OCI-LY3 (cell line): ENCODE results near the gene CCDC150.
"Not testable (repeated sequence)": the region's sequence is repeated elsewhere in the genome, so short reads cannot be mapped to it uniquely, and the experiment has no call there.

Experiments
- H2AFZ ChIP-seq: fragments of 200-600, 300-600 bp; shearing (Covaris generic); 2 replicates; pipeline ENCODE4 v1.6.0; 2014; ENCODE audit warnings: antibody characterized with exemption, low read depth, low read length
- H3K27ac ChIP-seq: fragments of 200-600, 300-600 bp; sonication (generic); 2 replicates; pipeline ENCODE4 v1.5.1; 2014; ENCODE audit warnings: mild to moderate bottlenecking, low read length, moderate library complexity, mixed read lengths
- H3K27me3 ChIP-seq: fragments of 200-600, 300-600 bp; sonication (generic); 2 replicates; pipeline ENCODE4 v1.6.1; 2014; ENCODE audit warnings: low read depth, low read length, mixed read lengths
- H3K36me3 ChIP-seq: fragments of 200-600, 300-600 bp; sonication (generic); replicated peaks from 2 replicates; pipeline ENCODE3; 2014; ENCODE audit warnings: low read depth, low read length, mixed read lengths
- H3K4me1 ChIP-seq: fragments of 300-600, 200-600 bp; sonication (generic); 2 replicates; pipeline ENCODE4 v1.6.1; 2014; ENCODE audit warnings: low read length, mixed read lengths
- H3K4me2 ChIP-seq: fragments of 200-600, 300-600 bp; sonication (generic); 2 replicates; pipeline ENCODE4 v1.6.1; 2014; ENCODE audit warnings: low read length, mixed read lengths
- H3K4me3 ChIP-seq: fragments of 300-600, 200-600 bp; sonication (generic); 2 replicates; pipeline ENCODE4 v1.5.1; 2014; ENCODE audit warnings: antibody characterized with exemption, mild to moderate bottlenecking, low read length, moderate library complexity
- H3K79me2 ChIP-seq: fragments of 300-600, 200-600 bp; shearing (Covaris generic); 2 replicates; pipeline ENCODE4 v1.6.1; 2014; ENCODE audit warnings: mild to moderate bottlenecking, low read length, mixed read lengths
- H3K9ac ChIP-seq: fragments of 300-600, 200-600 bp; shearing (Covaris generic); 2 replicates; pipeline ENCODE4 v1.6.0; 2014; ENCODE audit warnings: mild to moderate bottlenecking, low read length, moderate library complexity
- H3K9me3 ChIP-seq: fragments of 200-600, 300-600 bp; shearing (Covaris generic); 2 replicates; pipeline ENCODE4 v1.6.1; 2014; ENCODE audit warnings: low read length, mixed read lengths; ENCODE audit not compliant: insufficient read depth
- H4K20me1 ChIP-seq: fragments of 200-600, 300-600 bp; sonication (generic); 2 replicates; pipeline ENCODE4 v1.6.1; 2016; ENCODE audit warnings: low read length, mixed read lengths; ENCODE audit not compliant: insufficient read depth
- CTCF ChIP-seq: fragments of 200-600, 300-600 bp; sonication (generic); IDR thresholded peaks from 2 replicates; pipeline ENCODE4 v1.5.1; 2014; ENCODE audit warnings: antibody characterized with exemption, low read length, low read depth
- EZH2phosphoT487 ChIP-seq: fragments of 200-600 bp; shearing (Covaris generic); IDR thresholded peaks from 2 replicates; pipeline ENCODE4 v1.6.1; 2018; ENCODE audit warnings: antibody characterized with exemption, mixed run types, low read depth

Gene CCDC150

GRCh38 chr2:196725882-196726281 lies 86.4 kb downstream of the CCDC150 start:
- peaks cover 30% of the 10 kb centered on the region for H3K36me3 ChIP-seq
- H3K9ac ChIP-seq = no peak overlapping the region
- no peak for TF ChIP-seq EZH2phosphoT487
- no peak for TF ChIP-seq CTCF

DNA sequence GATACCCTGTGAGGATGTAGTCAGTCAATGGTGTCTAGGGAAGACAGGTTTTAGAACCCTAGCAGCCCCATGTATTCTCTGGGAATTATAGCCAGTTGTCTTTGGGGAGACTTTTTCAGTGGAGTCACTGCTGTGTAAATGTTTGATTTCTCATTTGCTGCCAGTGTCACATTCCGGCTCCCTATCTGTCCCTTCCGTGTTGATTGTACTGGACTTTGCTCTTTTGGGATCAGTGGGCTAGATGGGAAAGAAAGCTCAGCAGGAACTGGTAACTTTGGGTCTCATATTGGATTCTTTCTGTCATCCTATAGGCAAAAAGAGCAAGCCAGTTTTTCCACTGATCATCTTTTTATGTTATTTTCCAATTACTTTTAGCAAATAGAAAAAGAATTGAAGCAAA lies 89.9 kb downstream of the CCDC150 start:
- Histone ChIP-seq H4K20me1 (no peaks in the 10 kb centered on the region; the same call in 1 of the 2 replicates), H3K79me2 (no peaks in the 10 kb centered on the region), H3K4me3 (no peak overlapping the region), H3K27me3 (no peaks in the 10 kb centered on the region), H3K36me3 (peaks cover 51% of the 10 kb centered on the region), H3K27ac (no peak overlapping the region), H3K4me1 (peaks cover 5% of the 10 kb centered on the region; the same call in 1 of the 2 replicates), H3K9me3 (0 out of 2 replicates have a peak, but pooled peaks cover under 1% of the 10 kb centered on the region), H2AFZ (no peak overlapping the region), H3K4me2 (no peak overlapping the region), H3K9ac (no peak overlapping the region)
- TF ChIP-seq CTCF (no peak), EZH2phosphoT487 (no peak)

More at GRCh38 chr2:196725882-196726281, 86.4 kb downstream of the CCDC150 start:
- Histone ChIP-seq H3K27ac (no peak overlapping the region), H4K20me1 (no peaks in the 10 kb centered on the region; the same call in 1 of the 2 replicates), H3K79me2 (no peaks in the 10 kb centered on the region), H3K9me3 (no peaks in the 10 kb centered on the region), H3K4me2 (no peak overlapping the region), H3K4me1 (peaks cover 5% of the 10 kb centered on the region; the same call in 1 of the 2 replicates), H3K4me3 (no peak overlapping the region), H3K27me3 (no peaks in the 10 kb centered on the region), H2AFZ (no peak overlapping the region)

DNA sequence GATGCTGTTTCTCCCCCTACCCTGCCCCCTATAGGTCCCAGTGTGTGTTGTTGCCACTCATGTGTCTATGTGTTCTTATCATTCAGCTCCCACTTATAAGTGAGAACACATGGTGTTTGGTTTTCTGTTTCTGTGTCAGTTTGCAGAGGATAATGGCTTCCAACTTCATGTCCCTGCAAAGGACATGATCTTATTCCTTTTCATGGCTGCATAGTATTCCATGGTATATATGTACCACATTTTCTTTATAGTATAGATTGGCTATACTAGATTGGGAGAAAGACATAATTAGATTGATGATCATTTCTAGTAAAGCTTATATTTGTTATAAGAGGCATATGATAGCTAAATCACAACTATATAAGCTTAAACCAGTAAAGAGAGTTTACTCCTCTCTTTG lies 97.1 kb downstream of the CCDC150 start:
- H3K36me3 ChIP-seq = peaks cover 39% of the 10 kb centered on the region
- not testable (repeated sequence) for H3K4me3 ChIP-seq, H4K20me1 ChIP-seq, H3K9ac ChIP-seq, H2AFZ ChIP-seq, H3K4me2 ChIP-seq, H3K4me1 ChIP-seq, H3K27me3 ChIP-seq, H3K79me2 ChIP-seq, H3K27ac ChIP-seq
- peaks cover 15% of the 10 kb centered on the region; the same call in 1 of the 2 replicates for H3K9me3 ChIP-seq

GRCh38 chr2:196737046-196737445 lies 97.5 kb downstream of the CCDC150 start:
- Histone ChIP-seq H3K27ac (no peak overlapping the region), H2AFZ (no peak overlapping the region), H3K36me3 (peaks cover 36% of the 10 kb centered on the region), H4K20me1 (no peaks in the 10 kb centered on the region), H3K4me2 (no peak overlapping the region), H3K27me3 (no peaks in the 10 kb centered on the region), H3K79me2 (no peaks in the 10 kb centered on the region), H3K9ac (no peak overlapping the region), H3K4me3 (no peak overlapping the region), H3K4me1 (no peaks in the 10 kb centered on the region), H3K9me3 (peaks cover 15% of the 10 kb centered on the region; the same call in 1 of the 2 replicates)
- no peak for TF ChIP-seq EZH2phosphoT487
- TF ChIP-seq CTCF = no peak
